ENCODE results near the gene FOSL1.
A peak's percentile ranks its signal among the peaks of the same experiment; 100 is the strongest.
"Not testable (repeated sequence)": the region's sequence is repeated elsewhere in the genome, so short reads cannot be mapped to it uniquely, and the experiment has no call there.

The FOSL1 gene

DNA sequence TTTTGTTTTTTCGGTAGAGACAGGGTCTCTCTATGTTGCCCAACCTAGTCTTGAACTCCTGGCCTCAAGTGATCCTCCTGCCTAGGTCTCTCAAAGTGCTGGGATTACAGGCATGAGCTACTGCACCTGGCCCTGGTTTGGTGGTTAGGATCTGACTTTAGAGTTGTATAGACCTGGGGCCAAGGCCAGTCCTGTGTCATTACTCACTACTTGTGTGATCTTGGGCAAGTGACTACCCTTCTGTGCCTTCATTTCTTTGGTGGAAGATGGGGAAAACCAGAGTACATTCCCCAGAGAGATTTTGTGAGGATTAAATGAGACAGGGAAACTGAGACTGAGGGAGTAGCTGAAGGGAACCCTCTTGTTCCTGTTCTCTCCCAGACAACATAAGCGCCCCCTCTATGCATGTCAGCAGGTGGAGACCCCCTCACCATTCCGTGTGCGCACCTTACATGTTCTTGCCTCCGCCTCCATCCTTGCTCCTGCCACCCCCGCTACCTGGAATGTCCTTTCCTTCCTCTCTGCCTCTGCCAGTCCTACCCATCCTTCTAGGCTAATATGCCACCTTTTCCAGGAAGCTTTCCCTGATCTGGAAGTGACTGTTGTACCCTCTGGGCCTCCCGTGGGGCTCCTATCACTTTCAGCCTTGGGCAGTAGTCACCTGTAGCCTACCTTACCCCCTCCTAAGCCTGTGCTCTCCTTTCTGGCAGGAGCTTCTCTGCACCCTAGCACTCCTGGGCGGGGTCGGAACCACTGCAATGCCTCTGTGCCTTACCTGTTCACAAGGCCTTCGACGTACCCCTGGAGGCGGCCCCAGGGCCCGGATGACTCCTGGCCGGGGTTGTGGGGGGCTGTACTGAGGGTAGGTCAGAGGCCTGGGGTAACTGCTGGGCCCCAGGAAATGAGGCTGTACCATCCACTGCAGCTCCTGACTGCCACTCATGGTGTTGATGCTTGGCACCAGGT, 3.9 kb downstream of the FOSL1 start:
- DNase-seq (ENCODE audit: low read depth in 4 of 4, low spot score in 1 of 4): no peak

DNA sequence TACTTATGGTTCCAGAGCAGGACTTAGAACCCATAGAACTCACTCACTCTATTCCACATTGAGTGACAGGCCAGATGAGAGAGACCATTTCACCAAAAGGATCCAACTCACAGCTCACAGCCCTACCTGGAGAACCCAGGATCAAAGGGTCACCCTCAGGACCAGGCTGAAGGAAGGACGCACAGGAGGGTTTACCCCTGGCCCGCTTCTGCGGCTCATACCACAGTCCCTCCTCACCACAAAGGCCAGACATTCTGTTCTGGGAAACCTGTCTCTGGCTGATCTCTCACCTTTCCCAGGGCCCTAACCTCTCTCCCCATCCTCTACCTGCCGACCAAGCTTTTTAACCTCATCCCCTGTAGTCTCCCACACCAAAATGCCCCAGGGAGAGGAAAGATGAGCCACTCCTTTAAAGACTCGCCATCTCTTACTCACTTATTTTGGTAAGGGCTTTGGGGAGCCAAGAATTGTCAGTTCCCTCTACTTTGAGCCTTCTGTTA, 4.7 kb downstream of the FOSL1 start:
- no peak for DNase-seq (ENCODE audit: low read depth in 4 of 4, low spot score in 1 of 4)

DNA sequence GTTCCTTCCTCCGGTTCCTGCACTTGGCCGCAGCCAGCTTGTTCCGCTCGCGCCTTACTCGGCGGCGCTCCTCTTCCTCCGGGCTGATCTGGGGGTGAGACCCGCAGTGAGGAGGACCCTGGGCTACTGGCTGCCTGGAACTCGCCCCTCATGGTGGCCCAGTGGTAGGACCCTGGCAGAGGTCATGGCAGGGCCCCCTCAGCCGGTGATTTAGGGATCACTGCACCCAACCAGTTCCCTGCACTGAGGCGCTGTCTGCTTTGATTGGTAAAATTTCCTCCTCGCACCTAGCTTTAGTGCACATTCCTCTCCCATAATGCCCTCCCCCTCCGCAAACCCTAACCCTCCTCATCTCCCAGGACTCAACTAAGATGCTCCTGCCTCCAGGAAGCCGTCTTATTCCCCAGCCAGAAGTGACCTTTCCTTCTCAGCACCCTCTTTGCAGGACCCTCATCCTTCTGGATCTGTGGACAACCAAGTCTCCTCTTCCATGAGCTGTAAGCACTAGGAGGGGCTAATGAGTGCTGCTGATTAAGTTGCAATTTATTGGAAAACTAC, 6.1 kb downstream of the FOSL1 start:
- no peak for DNase-seq (ENCODE audit: low read depth in 4 of 4, low spot score in 1 of 4)

DNA sequence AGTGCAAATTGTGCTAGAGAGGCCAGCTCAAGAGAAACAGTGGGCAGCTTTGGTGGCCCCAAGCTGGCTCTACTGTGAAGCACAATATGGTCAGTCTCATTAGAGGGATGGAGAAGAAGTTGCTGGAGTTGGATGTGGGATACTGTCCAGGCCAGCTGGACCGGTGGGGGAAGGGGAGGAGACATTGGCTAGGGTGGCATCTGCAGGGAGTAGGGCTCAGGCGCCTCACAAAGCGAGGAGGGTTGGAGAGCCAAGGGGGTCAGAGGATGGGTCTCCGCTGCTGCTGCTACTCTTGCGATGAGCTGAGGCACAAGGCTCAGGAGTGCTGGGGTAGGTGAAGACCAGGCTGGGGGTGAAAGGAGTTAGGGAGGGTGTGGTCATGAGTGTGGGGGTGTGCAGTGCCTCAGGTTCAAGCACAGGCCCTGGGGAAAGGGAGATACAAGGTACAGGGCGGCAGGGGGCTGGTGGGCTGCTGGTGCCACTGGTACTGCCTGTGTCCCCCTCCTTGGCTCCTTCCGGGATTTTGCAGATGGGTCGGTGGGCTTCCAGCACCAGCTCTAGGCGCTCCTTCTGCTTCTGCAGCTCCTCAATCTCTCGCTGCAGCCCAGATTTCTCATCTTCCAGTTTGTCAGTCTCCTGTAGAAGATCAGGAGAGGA, 7.4 kb downstream of the FOSL1 start:
- no peak for DNase-seq (ENCODE audit: low read depth in 4 of 4, low spot score in 1 of 4)

DNA sequence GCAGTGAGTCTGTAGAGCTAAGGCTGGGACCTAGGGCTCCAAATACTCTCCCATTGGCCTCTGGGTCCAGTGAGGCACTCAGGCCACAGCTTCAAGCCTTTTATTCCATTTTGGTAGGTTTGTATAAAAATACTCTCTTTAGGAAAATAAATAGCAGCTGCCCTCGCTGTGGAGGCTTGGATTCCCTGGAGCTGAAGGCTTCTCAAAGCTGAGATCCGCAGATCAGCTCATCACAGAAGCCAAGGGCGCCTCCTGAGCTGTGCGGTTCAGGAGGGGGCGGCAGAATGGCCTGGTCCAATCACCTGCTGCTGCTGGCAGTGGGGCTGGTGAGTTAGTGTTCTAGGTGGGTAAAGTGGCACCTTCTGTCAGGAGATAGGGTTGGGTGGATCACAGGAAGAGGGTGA, 8.0 kb downstream of the FOSL1 start:
- not testable (repeated sequence) for DNase-seq (ENCODE audit: low read depth in 4 of 4, low spot score in 1 of 4)

- DNase-seq (ENCODE audit: low read depth in 4 of 4, low spot score in 1 of 4): no peak
Observed at GRCh38 chr11:65891219-65892136, 8.7 kb downstream of the FOSL1 start.

- peak; percentile 94 to 99 (median 96) for DNase-seq (ENCODE audit: low read depth in 4 of 4, low spot score in 1 of 4)
Observed at GRCh38 chr11:65890324-65891218, 9.6 kb downstream of the FOSL1 start, which contains the start of gene CCDC85B. TSS of gene CCDC85B (plus strand) at chr11:65890673. CDS start at chr11:65890784, 111 bp downstream.

DNA sequence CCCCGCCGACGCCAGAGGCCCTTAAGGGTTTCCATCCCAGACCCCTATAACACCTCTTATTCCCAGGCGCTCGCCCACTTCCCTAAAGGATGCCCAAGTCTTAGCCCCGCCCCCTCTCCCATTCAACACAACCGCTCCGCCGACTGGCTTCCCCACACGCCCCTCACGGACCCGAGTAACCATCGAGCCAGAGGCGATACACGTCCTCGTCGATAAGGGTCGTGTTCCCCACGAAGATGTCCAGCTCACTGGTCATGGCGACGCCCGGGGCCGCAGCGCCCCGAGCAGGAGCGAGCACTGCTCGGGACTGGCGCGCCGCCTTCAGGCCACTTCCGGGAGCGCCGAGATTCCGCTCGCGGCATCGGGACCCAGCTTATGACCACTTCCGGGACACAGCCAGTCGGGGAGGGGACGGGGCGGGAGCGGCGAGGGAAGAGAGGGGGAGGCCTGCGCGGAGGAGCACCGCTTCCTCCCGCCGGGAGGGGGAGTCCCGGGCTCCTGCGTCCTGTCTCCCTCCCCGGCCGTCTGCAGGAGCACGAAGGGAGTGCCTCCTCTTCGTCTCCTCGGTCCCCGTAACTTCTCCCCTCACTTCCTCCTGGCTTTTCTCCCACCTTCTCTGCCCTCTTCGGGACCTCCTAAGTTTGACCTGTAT, 11.9 kb downstream of the FOSL1 start, which contains the start of gene FIBP:
FIBP (minus strand) TSS at position 309 of the 652 bp plus-strand sequence; CDS start at position 256, 53 bp downstream.
- DNase-seq (ENCODE audit: low read depth in 4 of 4, low spot score in 1 of 4): peak; percentile 88 to 97 (median 94)

- no peak for DNase-seq (ENCODE audit: low read depth in 4 of 4, low spot score in 1 of 4)
Observed at GRCh38 chr11:65887723-65888162, 12.4 kb downstream of the FOSL1 start.

GRCh38 chr11:65886826-65887722, 13.1 kb downstream of the FOSL1 start:
- no peak for DNase-seq (ENCODE audit: low read depth in 4 of 4, low spot score in 1 of 4)

GRCh38 chr11:65885808-65886536, 14.2 kb downstream of the FOSL1 start:
- no peak for DNase-seq (ENCODE audit: low read depth in 4 of 4, low spot score in 1 of 4)

DNA sequence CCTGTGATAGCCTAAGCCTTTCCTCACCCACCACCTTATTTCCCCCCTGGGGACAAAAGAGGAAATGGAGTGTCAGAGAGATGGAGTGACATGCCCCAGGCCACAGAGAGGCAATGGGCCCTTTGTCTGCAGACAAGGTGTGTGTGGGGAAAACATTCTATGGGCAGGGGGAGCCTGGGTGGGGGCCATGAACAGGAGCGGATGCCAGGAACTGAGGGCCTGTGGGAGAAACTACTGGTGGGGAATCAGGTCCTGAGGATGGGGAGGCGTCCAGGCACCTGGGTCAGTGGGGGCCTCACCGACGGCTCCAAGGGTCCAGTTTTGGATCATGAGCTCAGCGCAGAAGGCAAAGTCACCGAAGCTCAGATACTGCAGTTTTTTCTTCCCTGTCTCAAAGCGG, 15.0 kb downstream of the FOSL1 start:
- no peak for DNase-seq (ENCODE audit: low read depth in 4 of 4, low spot score in 1 of 4)

GRCh38 chr11:65884716-65885092, 15.5 kb downstream of the FOSL1 start:
- peak in 3 of 4 experiments; percentile 64 to 70 (median 67) for DNase-seq (ENCODE audit: low read depth in 4 of 4, low spot score in 1 of 4)

DNA sequence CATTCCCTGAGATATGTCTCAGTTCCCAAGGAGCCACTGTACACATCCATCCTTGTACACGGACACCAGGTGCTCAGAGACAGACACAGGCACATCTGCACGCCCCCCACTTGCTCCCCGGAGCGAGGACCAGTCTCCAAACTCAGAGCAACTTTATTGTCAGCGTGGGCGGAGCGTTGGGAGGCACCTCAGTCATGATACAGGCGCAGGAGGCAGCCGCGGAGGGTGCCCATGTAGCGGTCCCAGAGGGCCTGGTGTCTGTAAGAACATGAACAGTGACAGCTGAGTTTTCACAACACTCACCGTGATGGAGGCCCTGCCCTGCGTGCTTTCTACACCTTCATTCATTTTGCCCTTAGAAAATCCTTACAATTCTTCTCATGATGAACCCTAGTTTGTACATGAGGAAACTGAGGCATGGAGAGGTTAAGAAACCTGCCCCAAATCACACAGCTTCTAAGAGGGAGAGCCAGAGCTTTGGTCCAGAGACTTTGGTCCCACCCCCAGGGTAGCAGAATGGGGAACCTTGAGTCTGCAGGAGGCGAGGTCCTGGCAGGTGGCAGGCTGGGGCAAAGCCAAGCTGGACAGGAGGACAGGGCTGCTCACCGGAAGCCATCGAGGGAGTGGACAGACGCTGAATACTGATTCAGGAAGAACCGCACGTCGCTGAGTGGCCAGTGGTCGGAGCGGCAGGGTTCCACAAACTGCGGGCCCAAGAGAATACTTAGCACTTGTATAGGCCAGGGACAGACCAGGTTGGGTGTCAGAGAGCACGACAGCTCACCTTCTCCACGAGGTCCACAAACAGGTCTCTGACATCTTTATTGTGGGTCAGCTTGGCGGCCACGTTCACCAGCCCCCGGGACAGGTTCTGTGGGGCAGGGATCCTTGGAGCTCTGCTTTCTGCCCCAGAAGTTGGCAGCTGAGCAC, 16.1 kb downstream of the FOSL1 start:
- no peak for DNase-seq (ENCODE audit: low read depth in 4 of 4, low spot score in 1 of 4)

DNA sequence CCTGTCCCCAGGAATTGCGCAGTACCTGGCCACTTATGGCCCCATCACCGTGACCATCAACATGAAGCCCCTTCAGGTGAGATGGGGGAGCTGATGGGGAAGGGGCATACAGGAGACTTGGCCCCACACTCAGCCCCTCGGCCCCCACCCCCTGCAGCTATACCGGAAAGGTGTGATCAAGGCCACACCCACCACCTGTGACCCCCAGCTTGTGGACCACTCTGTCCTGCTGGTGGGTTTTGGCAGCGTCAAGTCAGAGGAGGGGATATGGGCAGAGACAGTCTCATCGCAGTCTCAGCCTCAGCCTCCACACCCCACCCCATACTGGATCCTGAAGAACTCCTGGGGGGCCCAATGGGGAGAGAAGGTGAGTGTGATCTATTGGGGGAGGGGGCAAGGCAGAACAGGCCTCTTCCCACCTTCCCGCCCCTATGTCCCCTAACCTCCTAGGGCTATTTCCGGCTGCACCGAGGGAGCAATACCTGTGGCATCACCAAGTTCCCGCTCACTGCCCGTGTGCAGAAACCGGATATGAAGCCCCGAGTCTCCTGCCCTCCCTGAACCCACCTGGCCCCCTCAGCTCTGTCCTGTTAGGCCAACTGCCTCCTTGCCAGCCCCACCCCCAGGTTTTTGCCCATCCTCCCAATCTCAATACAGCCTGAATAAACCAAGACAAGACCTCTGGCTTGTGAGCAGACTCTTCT, 17.0 kb downstream of the FOSL1 start:
- no peak for DNase-seq (ENCODE audit: low read depth in 4 of 4, low spot score in 1 of 4)

Data from stimulated activated CD4-positive, alpha-beta T cell treated with anti-CD3 and anti-CD28 coated beads, Interleukin-1b, Interleukin-23, amount 100 ng/mL, for 24 hours (primary cell).